Sigmoid colon (tissue), 3 donors: ENCODE measurements around the gene SLC30A4.

Source experiments
- CTCF ChIP-seq, 4 experiments: fragments of 450-650 bp in 3 of 4; fragments of 200-600 bp in 1 of 4; IDR thresholded peaks; one replicate each; pipeline ENCODE4 v1.5.1; 2016 to 2019; ENCODE audit warnings: antibody characterized with exemption in 4 of 4, mild to moderate bottlenecking in 3 of 4, moderate library complexity in 2 of 4
- POLR2A ChIP-seq, 2 donors: fragments of 450-650 bp; IDR thresholded peaks; one replicate each; pipeline ENCODE4 v1.6.1; 2016; ENCODE audit warnings: antibody characterized with exemption in 2 of 2, mild to moderate bottlenecking in 2 of 2, moderate library complexity in 2 of 2

GRCh38 chr15:45495588-45495987 is 27.0 kb downstream of the SLC30A4 start:
- TF ChIP-seq CTCF (IDR thresholded peaks at IDR 0.05) = no peak
- no peak for TF ChIP-seq POLR2A (IDR thresholded peaks at IDR 0.05)
